ENCODE measurements around the gene TRPV4.

DNA sequence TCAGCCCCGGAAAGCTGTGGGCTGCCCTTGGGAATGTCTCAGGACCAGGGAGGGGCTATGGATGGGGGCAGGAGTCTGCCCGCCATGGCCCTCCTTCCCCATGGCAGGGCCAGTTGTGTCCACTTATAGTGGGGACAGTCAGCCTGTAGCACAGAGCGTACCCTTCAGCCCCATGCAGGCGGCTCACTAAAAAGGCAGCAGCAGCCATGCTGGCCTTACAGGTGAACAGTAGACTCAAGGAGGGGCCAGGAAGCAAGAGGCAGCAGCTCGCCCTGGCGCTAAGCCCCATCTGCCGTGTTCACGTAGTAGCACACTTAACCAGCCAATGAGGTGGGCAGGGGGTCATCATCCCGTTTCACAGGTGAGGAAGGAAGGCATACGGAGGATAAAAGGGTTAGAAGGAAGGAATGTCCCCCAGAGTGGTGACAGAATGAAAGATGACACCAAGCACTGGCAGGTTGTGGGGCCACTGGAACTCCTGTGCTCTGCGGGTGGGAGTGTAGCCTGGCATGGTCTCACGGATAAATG is 66.9 kb downstream of the TRPV4 start:
- no peak for TF ChIP-seq POLR2AphosphoS5 (IDR thresholded peaks at IDR 0.05)
- no peak for TF ChIP-seq TAF1 (IDR thresholded peaks at IDR 0.05; ENCODE audit: low read depth)
- TF ChIP-seq, protein P1, sequence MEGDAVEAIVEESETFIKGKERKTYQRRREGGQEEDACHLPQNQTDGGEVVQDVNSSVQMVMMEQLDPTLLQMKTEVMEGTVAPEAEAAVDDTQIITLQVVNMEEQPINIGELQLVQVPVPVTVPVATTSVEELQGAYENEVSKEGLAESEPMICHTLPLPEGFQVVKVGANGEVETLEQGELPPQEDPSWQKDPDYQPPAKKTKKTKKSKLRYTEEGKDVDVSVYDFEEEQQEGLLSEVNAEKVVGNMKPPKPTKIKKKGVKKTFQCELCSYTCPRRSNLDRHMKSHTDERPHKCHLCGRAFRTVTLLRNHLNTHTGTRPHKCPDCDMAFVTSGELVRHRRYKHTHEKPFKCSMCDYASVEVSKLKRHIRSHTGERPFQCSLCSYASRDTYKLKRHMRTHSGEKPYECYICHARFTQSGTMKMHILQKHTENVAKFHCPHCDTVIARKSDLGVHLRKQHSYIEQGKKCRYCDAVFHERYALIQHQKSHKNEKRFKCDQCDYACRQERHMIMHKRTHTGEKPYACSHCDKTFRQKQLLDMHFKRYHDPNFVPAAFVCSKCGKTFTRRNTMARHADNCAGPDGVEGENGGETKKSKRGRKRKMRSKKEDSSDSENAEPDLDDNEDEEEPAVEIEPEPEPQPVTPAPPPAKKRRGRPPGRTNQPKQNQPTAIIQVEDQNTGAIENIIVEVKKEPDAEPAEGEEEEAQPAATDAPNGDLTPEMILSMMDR (IDR thresholded peaks at IDR 0.05; ENCODE audit: poor library complexity, severe bottlenecking): no peak
- no peak for TF ChIP-seq EZH2 (IDR thresholded peaks at IDR 0.05; ENCODE audit: borderline replicate concordance, insufficient read depth, low read length, poor library complexity, severe bottlenecking)
- no peak for TF ChIP-seq RAD21 (conservative IDR thresholded peaks at IDR 0.05)
